ENCODE measurements around the gene NANS.

NANS gene

GRCh38 chr9:98080780-98081179, 24.2 kb downstream of the NANS start:
- in situ Hi-C loops (cut with HindIII; ENCODE audit: low pct_ligation_motif_present, low sequenced_read_pairs), result no loop called here
- Histone ChIP-seq H3K27ac (no peak overlapping the region), H3K4me3 (ENCODE audit: low read depth, low read length) (no peak overlapping the region), H3K27me3 (replicated peaks) (no peaks in the 10 kb centered on the region), H3K36me3 (replicated peaks) (peaks cover 71% of the 10 kb centered on the region)
- no peak for DNase-seq
- no peak for TF ChIP-seq CTCF (IDR thresholded peaks at IDR 0.05; ENCODE audit: low read depth, low read length, missing control alignments)

DNA sequence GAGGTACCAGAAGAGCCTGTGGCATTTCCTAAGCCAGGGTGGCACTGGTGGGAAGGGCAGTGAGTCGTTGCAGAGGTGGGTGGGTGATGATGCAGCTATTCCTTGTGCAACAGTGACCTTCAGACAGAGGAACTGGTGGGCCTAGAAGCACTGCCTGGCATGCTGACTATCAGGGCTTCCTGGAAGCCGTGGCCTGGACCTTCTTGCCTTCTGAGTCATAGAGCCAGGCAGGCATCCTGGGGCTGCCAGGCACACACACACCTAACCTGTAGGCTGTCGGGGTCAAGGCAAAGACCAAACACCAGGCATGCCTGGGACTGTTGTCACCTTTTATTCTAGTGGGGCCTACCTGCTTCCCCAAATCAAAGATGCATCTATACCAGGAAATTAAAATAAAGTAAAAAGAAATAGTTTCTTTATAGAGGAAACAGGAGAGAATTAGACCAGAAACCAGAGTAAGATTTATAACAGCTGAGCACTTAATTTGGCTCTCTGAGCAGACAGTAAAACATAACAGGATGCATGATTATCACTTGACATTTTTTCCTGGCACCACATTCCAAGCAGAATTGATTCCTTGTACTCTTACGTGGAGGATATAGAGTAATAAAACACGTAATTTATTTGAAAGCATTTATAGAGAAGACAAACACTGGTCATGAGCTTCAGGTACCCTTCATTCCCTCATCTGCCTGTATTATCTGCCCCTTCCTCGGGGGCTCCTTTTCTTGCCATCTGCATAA, 25.1 kb downstream of the NANS start:
- H3K27ac ChIP-seq, result no peak overlapping the region
- H3K36me3 ChIP-seq (replicated peaks), result peaks cover 69% of the 10 kb centered on the region
- in situ Hi-C loops (cut with HindIII; ENCODE audit: low pct_ligation_motif_present, low sequenced_read_pairs), result no loop called here
- no peak for DNase-seq
- no peak for TF ChIP-seq CTCF (IDR thresholded peaks at IDR 0.05; ENCODE audit: low read depth, low read length, missing control alignments)
- H3K27me3 ChIP-seq (replicated peaks), result no peaks in the 10 kb centered on the region
- H3K4me3 ChIP-seq (ENCODE audit: low read depth, low read length), result no peak overlapping the region

GRCh38 chr9:98083061-98083501, 26.5 kb downstream of the NANS start:
- peaks cover 59% of the 10 kb centered on the region for H3K36me3 ChIP-seq (replicated peaks)
- H3K27me3 ChIP-seq (replicated peaks), result no peaks in the 10 kb centered on the region

GRCh38 chr9:98083566-98084183, 27.1 kb downstream of the NANS start:
- in situ Hi-C loops (cut with HindIII; ENCODE audit: low pct_ligation_motif_present, low sequenced_read_pairs), result no loop called here
- no peak overlapping the region for H3K4me3 ChIP-seq (ENCODE audit: low read depth, low read length)
- TF ChIP-seq CTCF (IDR thresholded peaks at IDR 0.05; ENCODE audit: low read depth, low read length, missing control alignments), result no peak
- DNase-seq, result no peak
- peaks cover 54% of the 10 kb centered on the region for H3K36me3 ChIP-seq (replicated peaks)
- no peaks in the 10 kb centered on the region for H3K27me3 ChIP-seq (replicated peaks)
- no peak overlapping the region for H3K27ac ChIP-seq

More at GRCh38 chr9:98083061-98083501, 26.5 kb downstream of the NANS start:
- TF ChIP-seq CTCF (IDR thresholded peaks at IDR 0.05; ENCODE audit: low read depth, low read length, missing control alignments), result no peak
- no peak overlapping the region for H3K4me3 ChIP-seq (ENCODE audit: low read depth, low read length)
- DNase-seq, result no peak
- in situ Hi-C loops (cut with HindIII; ENCODE audit: low pct_ligation_motif_present, low sequenced_read_pairs), result no loop called here
- no peak overlapping the region for H3K27ac ChIP-seq

- no peak for TF ChIP-seq CTCF (IDR thresholded peaks at IDR 0.05; ENCODE audit: low read depth, low read length, missing control alignments)
- in situ Hi-C loops (cut with HindIII; ENCODE audit: low pct_ligation_motif_present, low sequenced_read_pairs), result no loop called here
- H3K4me3 ChIP-seq (ENCODE audit: low read depth, low read length), result no peak overlapping the region
- no peak overlapping the region for H3K27ac ChIP-seq
- H3K27me3 ChIP-seq (replicated peaks), result no peaks in the 10 kb centered on the region
- no peak for DNase-seq
- peaks cover 51% of the 10 kb centered on the region for H3K36me3 ChIP-seq (replicated peaks)
These were observed 27.9 kb downstream of the NANS start for GRCh38 chr9:98084396-98084795.

All from brain microvascular endothelial cell (primary cell).